IMR-90 (cell line): ENCODE measurements around the gene ERVK3-1. TPM values are rescaled to one million over a fixed set of nuclear protein-coding genes. Genes with fewer than 3 reads are reported as not detected.

ENCODE experiments used
- ATAC-seq: fragments of 200-7000 bp; cut with Tn5 transposase; 2 replicates; pipeline ENCODE4 v1.9.1; 2020; ENCODE audit warnings: low read depth, mild to moderate bottlenecking, moderate library complexity
- BruUV-seq: library from RNA; stranded (reverse); fragments of 400-500 nt; replicated peaks from 2 replicates; lab custom pipeline; 2021; lab: Mats Ljungman, UMichigan
- CTCF ChIA-PET: fragments of 300-600 bp; formaldehyde crosslinking; extraction: SDS; loops from one replicate; lab custom pipeline; 2021; ENCODE audit warnings: antibody characterized with exemption; lab: Yijun Ruan, JAX
- POLR2A ChIA-PET: fragments of 300-600 bp; sonication (Branson Sonifier 250); formaldehyde crosslinking; loops from one replicate; lab custom pipeline; 2022; ENCODE audit warnings: antibody characterized with exemption; ENCODE audit not compliant: unreplicated experiment; lab: Charles Lee
- DNase-seq: peaks from one replicate; pipeline ENCODE4 v3.0.0; 2013
- H2AFZ ChIP-seq: replicated peaks from 2 replicates; pipeline ENCODE3; 2013; ENCODE audit warnings: low read length, mild to moderate bottlenecking; ENCODE audit not compliant: poor library complexity
- H2AK5ac ChIP-seq: 2 replicates; pipeline ENCODE4 v1.6.1; 2013; ENCODE audit warnings: low read depth, low read length, inconsistent platforms
- H2AK9ac ChIP-seq: replicated peaks from 2 replicates; pipeline ENCODE3; 2013; ENCODE audit warnings: mild to moderate bottlenecking, low read depth, low read length, moderate library complexity; ENCODE audit not compliant: poor library complexity
- H2BK120ac ChIP-seq: 2 replicates; pipeline ENCODE4 v1.6.1; 2013; ENCODE audit warnings: low read depth, low read length, inconsistent platforms
- H2BK15ac ChIP-seq: 3 replicates; pipeline ENCODE4 v1.6.1; 2013; ENCODE audit warnings: low read depth, low read length, inconsistent platforms
- H2BK20ac ChIP-seq: 2 replicates; pipeline ENCODE4 v1.6.1; 2013; ENCODE audit warnings: low read depth, mild to moderate bottlenecking, inconsistent platforms, low read length, moderate library complexity
- H2BK5ac ChIP-seq: 2 replicates; pipeline ENCODE4 v1.6.1; 2013; ENCODE audit warnings: mild to moderate bottlenecking, low read depth, low read length, inconsistent platforms; ENCODE audit not compliant: poor library complexity, severe bottlenecking
- H3K14ac ChIP-seq: replicated peaks from 2 replicates; pipeline ENCODE4 v1.6.1; 2013; ENCODE audit warnings: low read depth, low read length, inconsistent platforms
- H3K18ac ChIP-seq: 2 replicates; pipeline ENCODE4 v1.6.1; 2013; ENCODE audit warnings: low read depth, low read length, control low read depth
- H3K23ac ChIP-seq: 2 replicates; pipeline ENCODE4 v1.6.1; 2013; ENCODE audit warnings: low read depth, low read length, inconsistent platforms
- H3K27ac ChIP-seq: 2 replicates; pipeline ENCODE4 v1.5.1; 2013; ENCODE audit warnings: mild to moderate bottlenecking, control low read depth, low read length; ENCODE audit not compliant: insufficient read depth
- H3K27me3 ChIP-seq: 2 replicates; pipeline ENCODE4 v1.6.1; 2013; ENCODE audit warnings: low read length; ENCODE audit not compliant: control insufficient read depth, insufficient read depth
- H3K36me3 ChIP-seq: 2 replicates; pipeline ENCODE4 v1.6.1; 2013; ENCODE audit warnings: low read length, mixed read lengths; ENCODE audit not compliant: control insufficient read depth, insufficient read depth
- H3K4ac ChIP-seq: 2 replicates; pipeline ENCODE4 v1.6.1; 2013; ENCODE audit warnings: low read depth, low read length, inconsistent platforms
- H3K4me1 ChIP-seq: 2 replicates; pipeline ENCODE4 v1.6.1; 2013; ENCODE audit warnings: low read length, mixed read lengths; ENCODE audit not compliant: control insufficient read depth, insufficient read depth
- H3K4me2 ChIP-seq: 2 replicates; pipeline ENCODE4 v1.6.1; 2013; ENCODE audit warnings: low read depth, mild to moderate bottlenecking, control low read depth, low read length, moderate library complexity
- H3K4me3 ChIP-seq: 2 replicates; pipeline ENCODE4 v1.5.1; 2013; ENCODE audit warnings: low read depth, mild to moderate bottlenecking, control low read depth, low read length, moderate library complexity; ENCODE audit not compliant: insufficient read depth
- H3K56ac ChIP-seq: 2 replicates; pipeline ENCODE4 v1.6.1; 2013; ENCODE audit warnings: low read length, inconsistent platforms; ENCODE audit not compliant: insufficient read depth; ENCODE audit errors: extremely low read depth
- H3K79me1 ChIP-seq, 2 experiments: 2 replicates each; pipeline ENCODE4 v1.6.1; 2013; ENCODE audit warnings: low read length in 2 of 2, inconsistent platforms in 1 of 2, low read depth in 1 of 2
- H3K9ac ChIP-seq: 2 replicates; pipeline ENCODE4 v1.6.1; 2013; ENCODE audit warnings: low read depth, low read length, control low read depth
- H3K9me1 ChIP-seq: 2 replicates; pipeline ENCODE4 v1.6.1; 2013; ENCODE audit warnings: low read length, inconsistent platforms; ENCODE audit not compliant: insufficient read depth
- H3K9me3 ChIP-seq: 2 replicates; pipeline ENCODE4 v1.6.1; 2013; ENCODE audit warnings: low read length; ENCODE audit not compliant: control insufficient read depth, insufficient read depth
- H4K20me1 ChIP-seq: 2 replicates; pipeline ENCODE4 v1.6.1; 2013; ENCODE audit warnings: low read length, inconsistent platforms; ENCODE audit not compliant: insufficient read depth
- H4K5ac ChIP-seq: 2 replicates; pipeline ENCODE4 v1.6.1; 2013; ENCODE audit warnings: mild to moderate bottlenecking, low read depth, low read length, control low read depth
- H4K8ac ChIP-seq, 2 experiments: 2 replicates each; pipeline ENCODE4 v1.6.1; 2013; ENCODE audit warnings: low read depth in 2 of 2, low read length in 2 of 2, control low read depth in 1 of 2, inconsistent platforms in 1 of 2
- H4K91ac ChIP-seq: 2 replicates; pipeline ENCODE4 v1.6.1; 2013; ENCODE audit warnings: low read depth, low read length, inconsistent platforms; ENCODE audit not compliant: insufficient read depth
- CHD1 ChIP-seq: IDR thresholded peaks from 2 replicates; pipeline ENCODE4 v1.6.1; 2012; ENCODE audit warnings: low read depth, low read length, improper control_type of control experiment
- FOS ChIP-seq: fragments of 150-350 bp; IDR thresholded peaks from 2 replicates; pipeline ENCODE4 v1.6.1; 2016; ENCODE audit warnings: low read depth, low read length
- MXI1 ChIP-seq: IDR thresholded peaks from 2 replicates; pipeline ENCODE4 v1.6.1; 2012; ENCODE audit warnings: low read depth, mild to moderate bottlenecking, low read length, moderate library complexity, borderline replicate concordance
- NFE2L2 ChIP-seq: fragments of 150-350 bp; IDR thresholded peaks from 2 replicates; pipeline ENCODE4 v1.6.1; 2016; ENCODE audit warnings: low read depth, mild to moderate bottlenecking, low read length
- RAD21 ChIP-seq: IDR thresholded peaks from 2 replicates; pipeline ENCODE4 v1.6.1; 2012; ENCODE audit warnings: low read length, improper control_type of control experiment
- RCOR1 ChIP-seq: IDR thresholded peaks from 2 replicates; pipeline ENCODE4 v1.6.1; 2012; ENCODE audit warnings: mild to moderate bottlenecking, low read length, improper control_type of control experiment; ENCODE audit not compliant: insufficient replicate concordance
- WGBS, 2 experiments: methylation state at CpG; one replicate each; pipeline versions ENCODE4 v1.1.5 to v1.1.7; 2013; ENCODE audit warnings: missing lambda C conversion rate in 2 of 2; ENCODE audit not compliant: insufficient read length in 1 of 2; ENCODE audit errors: extremely low coverage in 2 of 2; 5-methylcytosine and 5-hydroxymethylcytosine counted together
- dilution Hi-C: fragments of 300-500 bp; cut with HindIII; formaldehyde crosslinking; loops from one replicate; pipeline ENCODE4 v1.14.3; 2018; ENCODE audit warnings: low sequenced_read_pairs; ENCODE audit not compliant: unreplicated experiment
- in situ Hi-C: fragments of 300-500 bp; cut with MboI; formaldehyde crosslinking; loops from 3 replicates; pipeline ENCODE4 v1.14.3; 2019; ENCODE audit warnings: low sequenced_read_pairs, inconsistent platforms, mixed read lengths
- intact Hi-C: fragments of 100-400 bp; cut with micrococcal nuclease; formaldehyde crosslinking; loops from 2 replicates; pipeline ENCODE4 v1.10.0; 2022
- polyA plus RNA-seq, 3 experiments: library from polyadenylated mRNA; depleted of rRNA; stranded (reverse); fragments of >200 nt; gene quantifications; 2 replicates each; pipeline ENCODE4 v1.2.3, GENCODE V29; 2012; ENCODE audit warnings: low replicate concordance in 1 of 3
- total RNA-seq: library from RNA; depleted of rRNA; stranded (reverse); fragments of >200 nt; gene quantifications from 2 replicates; pipeline ENCODE4 v1.2.3, GENCODE V29; 2012

Gene ERVK3-1
- total and polyA plus RNA-seq, 2 of the 4 experiments (the other 2 are of a cell fraction), result 33.0 to 39.3 TPM

DNA sequence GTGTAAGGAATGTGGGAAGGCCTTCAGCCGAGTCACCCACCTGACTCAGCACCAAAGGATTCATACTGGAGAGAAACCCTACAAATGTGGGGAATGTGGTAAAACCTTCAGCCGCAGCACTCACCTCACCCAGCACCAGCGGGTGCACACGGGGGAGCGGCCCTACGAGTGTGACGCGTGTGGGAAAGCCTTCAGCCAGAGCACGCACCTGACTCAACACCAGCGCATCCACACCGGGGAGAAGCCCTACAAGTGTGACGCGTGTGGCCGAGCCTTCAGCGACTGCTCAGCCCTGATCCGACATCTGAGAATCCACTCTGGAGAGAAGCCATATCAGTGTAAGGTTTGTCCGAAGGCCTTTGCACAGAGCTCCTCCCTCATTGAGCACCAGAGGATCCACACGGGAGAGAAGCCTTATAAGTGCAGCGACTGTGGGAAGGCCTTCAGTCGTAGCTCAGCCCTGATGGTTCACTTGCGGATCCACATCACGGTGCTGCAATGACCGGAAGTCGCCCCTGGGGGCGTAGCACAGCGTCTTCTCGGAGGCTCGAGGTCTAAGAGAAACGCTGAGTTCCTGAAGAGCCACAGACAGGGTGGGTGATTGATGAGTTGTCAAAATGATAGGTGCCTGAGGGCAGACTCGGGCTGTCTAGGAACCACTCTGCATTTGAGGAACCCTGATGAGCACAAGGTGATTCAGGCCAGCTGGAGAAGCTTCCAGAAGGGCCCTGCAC is 33.8 kb downstream of the ERVK3-1 start:
- peaks cover 10% of the 10 kb centered on the region; the same call in 1 of the 2 replicates for H3K9me1 ChIP-seq
- H3K36me3 ChIP-seq, result peaks cover 47% of the 10 kb centered on the region
- no peak overlapping the region for H4K91ac ChIP-seq
- H3K56ac ChIP-seq, result no peak overlapping the region
- H3K4me3 ChIP-seq, result no peak overlapping the region
- H2BK120ac ChIP-seq, result no peak overlapping the region
- H3K14ac ChIP-seq, result no peak overlapping the region
- H3K9ac ChIP-seq, result no peak overlapping the region
- intact Hi-C loops, result no loop called here
- H3K27me3 ChIP-seq, result no peaks in the 10 kb centered on the region
- no TSS peak for BruUV-seq
- no peak overlapping the region for H3K23ac ChIP-seq
- WGBS, 2 experiments, result 72% methylated on average over 19 of the region's 30 CpGs; no CpG with 5 or more reads in 1 of the 2 experiments
- no peak overlapping the region for H3K18ac ChIP-seq
- no peak for TF ChIP-seq FOS
- TF ChIP-seq NFE2L2, result no peak
- TF ChIP-seq RAD21, result no peak
- no peak for TF ChIP-seq RCOR1
- no peak for TF ChIP-seq CHD1
- TF ChIP-seq MXI1, result no peak
- no peak overlapping the region for H3K27ac ChIP-seq
- CTCF ChIA-PET, result no interaction called here
- POLR2A ChIA-PET, result no interaction called here
- H3K79me1 ChIP-seq, result peaks cover 25 to 49% of the 10 kb centered on the region in 2 experiments
- H3K4me2 ChIP-seq, result no peak overlapping the region
- no peak overlapping the region for H2AK5ac ChIP-seq
- H2BK5ac ChIP-seq, result no peak overlapping the region
- H2BK20ac ChIP-seq, result no peak overlapping the region
- H2AK9ac ChIP-seq, result peak overlapping the region; percentile 37
- ATAC-seq (no peak), DNase-seq (peak; percentile 7)
- no peak overlapping the region for H3K4ac ChIP-seq
- H4K20me1 ChIP-seq, result peaks cover 12% of the 10 kb centered on the region; the same call in 1 of the 2 replicates
- H4K5ac ChIP-seq, result no peak overlapping the region
- dilution Hi-C loops, result no loop called here
- in situ Hi-C loops, result no loop called here
- H2AFZ ChIP-seq, result no peak overlapping the region
- H4K8ac ChIP-seq, result no peak overlapping the region
- H2BK15ac ChIP-seq, result no peak overlapping the region
- H3K4me1 ChIP-seq, result no peaks in the 10 kb centered on the region
- H3K9me3 ChIP-seq, result peaks cover 15% of the 10 kb centered on the region
